A673 (cell line): Measurements from ENCODE around the gene RSPH9. TPM values are rescaled to one million over a fixed set of nuclear protein-coding genes. Genes with fewer than 3 reads are reported as not detected.
A peak's percentile ranks its signal among the peaks of the same experiment; 100 is the strongest.

Source experiments
- BruUV-seq: library from RNA; stranded (reverse); fragments of 400-500 nt; replicated peaks from 2 replicates; lab custom pipeline; 2021; lab: Mats Ljungman, UMichigan
- CTCF ChIA-PET: fragments of 300-600 bp; sonication (Branson Sonifier 250); formaldehyde crosslinking; loops from one replicate; lab custom pipeline; 2022; ENCODE audit warnings: antibody characterized with exemption; lab: Charles Lee
- POLR2A ChIA-PET: fragments of 300-600 bp; sonication (Branson Sonifier 250); formaldehyde crosslinking; loops from one replicate; lab custom pipeline; 2022; ENCODE audit warnings: antibody characterized with exemption; ENCODE audit not compliant: low non-redundant PET; lab: Charles Lee
- DNase-seq: peaks from one replicate; pipeline ENCODE4 v3.0.0-alpha.2; 2015; ENCODE audit warnings: low spot score
- H3K27ac ChIP-seq: fragments of 200-600 bp; sonication (generic); 2 replicates; pipeline ENCODE4 v1.5.1; 2016; ENCODE audit warnings: mixed run types, low read depth, mild to moderate bottlenecking, mixed read lengths, antibody characterized with exemption, low read length; ENCODE audit not compliant: poor library complexity, severe bottlenecking
- H3K27me3 ChIP-seq: fragments of 200-600 bp; sonication (generic); replicated peaks from 2 replicates; pipeline ENCODE4 v1.6.1; 2017; ENCODE audit warnings: mixed run types, low read depth, mild to moderate bottlenecking, mixed read lengths, antibody characterized with exemption, low read length; ENCODE audit not compliant: insufficient read depth, poor library complexity
- H3K36me3 ChIP-seq: fragments of 200-600 bp; sonication (generic); 2 replicates; pipeline ENCODE4 v1.6.1; 2016; ENCODE audit warnings: mixed run types, mild to moderate bottlenecking, mixed read lengths, antibody characterized with exemption, low read length; ENCODE audit not compliant: insufficient read depth, poor library complexity, severe bottlenecking
- H3K4me1 ChIP-seq: fragments of 200-600 bp; sonication (generic); 2 replicates; pipeline ENCODE4 v1.6.1; 2017; ENCODE audit warnings: mixed run types, mild to moderate bottlenecking, mixed read lengths, antibody characterized with exemption, low read length; ENCODE audit not compliant: insufficient read depth, poor library complexity, severe bottlenecking
- H3K4me3 ChIP-seq: fragments of 200-600 bp; sonication (generic); 2 replicates; pipeline ENCODE4 v1.5.1; 2016; ENCODE audit warnings: low read depth, mixed run types, mild to moderate bottlenecking, mixed read lengths, low read length; ENCODE audit not compliant: poor library complexity, severe bottlenecking
- H3K9me3 ChIP-seq: fragments of 200-600 bp; sonication (generic); 2 replicates; pipeline ENCODE4 v1.6.1; 2016; ENCODE audit warnings: mixed run types, low read depth, mild to moderate bottlenecking, mixed read lengths, antibody characterized with exemption, low read length; ENCODE audit not compliant: poor library complexity, severe bottlenecking
- EZH2 ChIP-seq: fragments of 200-600 bp; sonication (generic); IDR thresholded peaks from 2 replicates; pipeline ENCODE4 v1.6.1; 2017; ENCODE audit warnings: borderline replicate concordance, low read depth, mild to moderate bottlenecking, mixed read lengths, antibody characterized with exemption, low read length; ENCODE audit not compliant: poor library complexity, severe bottlenecking
- intact Hi-C: fragments of 100-400 bp; cut with micrococcal nuclease; formaldehyde crosslinking; loops from one replicate; pipeline ENCODE4 v1.10.0; 2022; ENCODE audit not compliant: unreplicated experiment
- total RNA-seq: library from RNA; stranded (reverse); gene quantifications from 2 replicates; pipeline ENCODE4 v1.2.3, GENCODE V29; 2021
- TF ChIP-seq, protein P1 (sequence below): fragments of 300-800, 200-600 bp; sonication (generic); conservative IDR thresholded peaks from 2 replicates; pipeline ENCODE4 v1.5.1; 2017; ENCODE audit warnings: low read depth, mild to moderate bottlenecking, antibody characterized with exemption, low read length, moderate library complexity, mixed read lengths

The RSPH9 gene
- total RNA-seq, 1 experiment from 2014 or later, result 0.11 TPM

DNA sequence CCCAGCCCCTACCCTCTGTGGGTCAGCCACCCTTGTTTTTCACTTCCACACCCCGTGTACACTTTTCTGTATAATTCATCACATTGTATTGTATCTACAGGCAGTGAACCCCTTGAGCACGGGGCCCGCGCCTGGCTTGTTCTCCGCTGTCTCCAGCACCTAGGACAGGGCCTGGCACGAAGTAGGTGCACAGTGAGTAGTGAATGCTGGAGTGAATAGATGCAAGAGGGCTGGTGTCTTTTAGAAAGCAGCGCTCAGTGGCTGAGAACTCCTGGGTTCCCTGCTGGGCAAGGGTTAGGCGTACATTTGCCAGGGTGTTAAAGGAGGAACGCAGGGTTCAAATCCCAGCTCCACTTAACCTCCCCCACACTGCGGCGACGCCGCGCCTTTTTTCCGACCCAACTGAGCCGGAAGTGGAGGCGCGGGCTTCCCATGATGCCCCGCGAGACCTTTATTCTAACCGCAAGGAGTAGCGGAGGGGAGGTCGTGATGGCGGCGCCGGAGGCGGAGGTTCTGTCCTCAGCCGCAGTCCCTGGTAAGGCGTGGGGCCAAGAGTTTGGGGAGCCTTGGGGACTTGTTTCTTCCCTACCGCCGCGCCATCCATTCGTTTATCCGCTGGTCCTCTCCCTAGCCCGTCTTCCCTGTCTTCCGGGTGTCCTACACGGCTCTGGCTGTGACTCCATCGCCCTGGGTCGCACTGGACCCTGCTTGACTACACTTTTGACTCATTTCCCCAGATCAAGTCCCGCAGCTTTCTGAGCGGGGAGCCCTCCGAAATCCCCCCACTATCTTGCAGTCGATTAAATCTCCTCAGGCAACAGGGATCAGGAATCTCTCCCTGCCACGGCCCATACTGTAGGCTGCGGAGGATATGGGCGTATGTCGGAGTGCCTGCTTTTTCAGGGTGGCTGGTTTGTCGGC lies 9.2 kb upstream of the RSPH9 start, which contains the start of gene MAD2L1BP:
Gene MAD2L1BP (plus strand): TSS at position 454 of the 921 bp plus-strand sequence. CDS start 36 bp downstream, at position 490.
- TF ChIP-seq, protein P1, sequence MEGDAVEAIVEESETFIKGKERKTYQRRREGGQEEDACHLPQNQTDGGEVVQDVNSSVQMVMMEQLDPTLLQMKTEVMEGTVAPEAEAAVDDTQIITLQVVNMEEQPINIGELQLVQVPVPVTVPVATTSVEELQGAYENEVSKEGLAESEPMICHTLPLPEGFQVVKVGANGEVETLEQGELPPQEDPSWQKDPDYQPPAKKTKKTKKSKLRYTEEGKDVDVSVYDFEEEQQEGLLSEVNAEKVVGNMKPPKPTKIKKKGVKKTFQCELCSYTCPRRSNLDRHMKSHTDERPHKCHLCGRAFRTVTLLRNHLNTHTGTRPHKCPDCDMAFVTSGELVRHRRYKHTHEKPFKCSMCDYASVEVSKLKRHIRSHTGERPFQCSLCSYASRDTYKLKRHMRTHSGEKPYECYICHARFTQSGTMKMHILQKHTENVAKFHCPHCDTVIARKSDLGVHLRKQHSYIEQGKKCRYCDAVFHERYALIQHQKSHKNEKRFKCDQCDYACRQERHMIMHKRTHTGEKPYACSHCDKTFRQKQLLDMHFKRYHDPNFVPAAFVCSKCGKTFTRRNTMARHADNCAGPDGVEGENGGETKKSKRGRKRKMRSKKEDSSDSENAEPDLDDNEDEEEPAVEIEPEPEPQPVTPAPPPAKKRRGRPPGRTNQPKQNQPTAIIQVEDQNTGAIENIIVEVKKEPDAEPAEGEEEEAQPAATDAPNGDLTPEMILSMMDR, result no peak
- no peak for TF ChIP-seq EZH2
- no TSS peak for BruUV-seq
- Histone ChIP-seq H3K4me3 (peak within 1 kb of the TSS; percentile 98), H3K36me3 (peaks cover 36% of the 10 kb centered on the region), H3K27ac (peak within 1 kb of the TSS; percentile 89), H3K4me1 (peaks cover 41% of the 10 kb centered on the region), H3K27me3 (no peaks in the 10 kb centered on the region), H3K9me3 (no peaks in the 10 kb centered on the region)
- intact Hi-C loops, result no loop called here
- DNase-seq, result peak; percentile 93
- ChIA-PET POLR2A (interaction anchor here (0.5 kb wide), 1 partner anchor 397 kb away, joined by 7 read pairs; no protein-coding TSS in a partner anchor), CTCF (no interaction called here)

DNA sequence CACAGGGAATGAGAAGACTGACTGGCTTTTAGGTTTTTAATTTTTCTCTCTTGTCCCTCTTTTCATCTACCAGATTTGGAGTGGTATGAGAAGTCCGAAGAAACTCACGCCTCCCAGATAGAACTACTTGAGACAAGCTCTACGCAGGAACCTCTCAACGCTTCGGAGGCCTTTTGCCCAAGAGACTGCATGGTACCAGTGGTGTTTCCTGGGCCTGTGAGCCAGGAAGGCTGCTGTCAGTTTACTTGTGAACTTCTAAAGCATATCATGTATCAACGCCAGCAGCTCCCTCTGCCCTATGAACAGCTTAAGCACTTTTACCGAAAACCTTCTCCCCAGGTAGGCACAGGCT lies 8.6 kb upstream of the RSPH9 start:
- no TSS peak for BruUV-seq
- Histone ChIP-seq H3K4me3 (peak overlapping the region; percentile 98), H3K9me3 (no peaks in the 10 kb centered on the region), H3K36me3 (peaks cover 43% of the 10 kb centered on the region), H3K4me1 (peaks cover 39% of the 10 kb centered on the region), H3K27me3 (no peaks in the 10 kb centered on the region), H3K27ac (peak overlapping the region; percentile 89)
- no peak for DNase-seq
- intact Hi-C loops, result no loop called here
- TF ChIP-seq, protein P1, result no peak
- TF ChIP-seq EZH2, result no peak
- POLR2A ChIA-PET, result no interaction called here
- CTCF ChIA-PET, result no interaction called here

DNA sequence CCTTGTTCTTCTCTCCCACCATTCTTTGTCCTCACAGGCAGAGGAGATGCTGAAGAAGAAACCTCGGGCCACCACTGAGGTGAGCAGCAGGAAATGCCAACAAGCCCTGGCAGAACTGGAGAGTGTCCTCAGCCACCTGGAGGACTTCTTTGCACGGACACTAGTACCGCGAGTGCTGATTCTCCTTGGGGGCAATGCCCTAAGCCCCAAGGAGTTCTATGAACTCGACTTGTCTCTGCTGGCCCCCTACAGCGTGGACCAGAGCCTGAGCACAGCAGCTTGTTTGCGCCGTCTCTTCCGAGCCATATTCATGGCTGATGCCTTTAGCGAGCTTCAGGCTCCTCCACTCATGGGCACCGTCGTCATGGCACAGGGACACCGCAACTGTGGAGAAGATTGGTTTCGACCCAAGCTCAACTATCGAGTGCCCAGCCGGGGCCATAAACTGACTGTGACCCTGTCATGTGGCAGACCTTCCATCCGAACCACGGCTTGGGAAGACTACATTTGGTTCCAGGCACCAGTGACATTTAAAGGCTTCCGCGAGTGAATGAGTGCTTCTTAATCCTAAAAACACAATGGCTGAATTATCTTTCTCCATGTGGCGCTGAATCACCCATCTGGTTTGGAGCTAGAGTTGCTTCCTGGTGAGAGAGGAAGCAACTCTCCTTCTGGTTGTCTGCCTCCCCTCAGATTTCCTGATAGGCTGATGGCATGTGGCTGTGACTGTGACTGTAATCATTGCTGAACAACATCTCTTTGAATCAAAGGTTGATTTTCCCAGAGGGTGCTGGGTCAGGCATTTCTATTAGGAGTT lies 4.6 kb upstream of the RSPH9 start:
- Histone ChIP-seq H3K4me1 (peaks cover 33% of the 10 kb centered on the region), H3K27ac (peak overlapping the region; percentile 66), H3K4me3 (no peak overlapping the region), H3K36me3 (peaks cover 56% of the 10 kb centered on the region), H3K9me3 (no peaks in the 10 kb centered on the region), H3K27me3 (no peaks in the 10 kb centered on the region)
- intact Hi-C loops, result no loop called here
- no peak for TF ChIP-seq EZH2
- TF ChIP-seq, protein P1, result no peak
- ChIA-PET POLR2A (interaction anchor here (0.7 kb wide), 1 partner anchor 478 kb away, joined by 3 read pairs; no protein-coding TSS in a partner anchor), CTCF (interaction anchor here (1.1 kb wide), 1 partner anchor 27 kb away, joined by 3 read pairs; no protein-coding TSS in a partner anchor)
- BruUV-seq, result no TSS peak
- peak; percentile 84 for DNase-seq
